A673 (cell line): ENCODE measurements around the gene NFATC1.

ENCODE experiments used
- EZH2 ChIP-seq: fragments of 200-600 bp; sonication (generic); IDR thresholded peaks from 2 replicates; pipeline ENCODE4 v1.6.1; 2017; ENCODE audit warnings: borderline replicate concordance, low read depth, mild to moderate bottlenecking, mixed read lengths, antibody characterized with exemption, low read length; ENCODE audit not compliant: poor library complexity, severe bottlenecking
- TF ChIP-seq, protein P1 (sequence below): fragments of 300-800, 200-600 bp; sonication (generic); conservative IDR thresholded peaks from 2 replicates; pipeline ENCODE4 v1.5.1; 2017; ENCODE audit warnings: low read depth, mild to moderate bottlenecking, antibody characterized with exemption, low read length, moderate library complexity, mixed read lengths

DNA sequence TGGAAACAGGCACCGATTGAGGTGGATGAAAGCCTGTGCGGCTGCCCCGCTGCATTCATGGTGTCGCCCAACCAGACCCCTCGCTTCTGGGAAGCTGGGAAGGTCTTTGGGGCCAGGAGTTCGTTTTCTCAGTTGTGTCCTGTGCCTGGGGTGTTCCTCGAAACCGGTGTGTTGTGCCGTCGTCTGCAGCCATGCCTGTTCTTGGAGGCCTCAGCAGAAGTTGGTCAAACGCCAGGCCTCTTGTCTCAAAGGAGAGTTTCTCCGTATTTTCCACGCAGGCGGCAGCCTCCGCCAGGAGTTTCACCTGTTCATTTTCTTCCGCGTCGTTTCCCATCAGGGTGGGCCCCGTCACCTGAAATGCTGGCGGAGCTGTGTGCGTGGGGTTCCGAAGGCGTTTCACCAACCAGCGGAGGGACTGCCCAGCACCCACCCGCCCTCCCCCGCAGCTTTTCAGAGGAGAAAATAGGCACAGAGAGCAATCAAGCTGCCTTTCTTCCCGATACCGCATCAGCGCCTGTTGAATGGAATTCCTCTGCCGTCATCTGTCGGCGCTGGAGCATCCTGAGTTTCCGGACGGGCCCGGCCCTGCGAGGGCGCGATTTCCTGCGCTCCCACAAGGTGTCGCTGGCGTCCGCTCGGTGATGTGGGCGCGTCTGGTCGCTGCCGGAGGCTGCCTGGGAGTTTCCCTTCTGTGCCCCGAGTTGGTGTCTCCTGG is 17.0 kb upstream of the NFATC1 start:
- no peak for TF ChIP-seq EZH2
- TF ChIP-seq, protein P1, sequence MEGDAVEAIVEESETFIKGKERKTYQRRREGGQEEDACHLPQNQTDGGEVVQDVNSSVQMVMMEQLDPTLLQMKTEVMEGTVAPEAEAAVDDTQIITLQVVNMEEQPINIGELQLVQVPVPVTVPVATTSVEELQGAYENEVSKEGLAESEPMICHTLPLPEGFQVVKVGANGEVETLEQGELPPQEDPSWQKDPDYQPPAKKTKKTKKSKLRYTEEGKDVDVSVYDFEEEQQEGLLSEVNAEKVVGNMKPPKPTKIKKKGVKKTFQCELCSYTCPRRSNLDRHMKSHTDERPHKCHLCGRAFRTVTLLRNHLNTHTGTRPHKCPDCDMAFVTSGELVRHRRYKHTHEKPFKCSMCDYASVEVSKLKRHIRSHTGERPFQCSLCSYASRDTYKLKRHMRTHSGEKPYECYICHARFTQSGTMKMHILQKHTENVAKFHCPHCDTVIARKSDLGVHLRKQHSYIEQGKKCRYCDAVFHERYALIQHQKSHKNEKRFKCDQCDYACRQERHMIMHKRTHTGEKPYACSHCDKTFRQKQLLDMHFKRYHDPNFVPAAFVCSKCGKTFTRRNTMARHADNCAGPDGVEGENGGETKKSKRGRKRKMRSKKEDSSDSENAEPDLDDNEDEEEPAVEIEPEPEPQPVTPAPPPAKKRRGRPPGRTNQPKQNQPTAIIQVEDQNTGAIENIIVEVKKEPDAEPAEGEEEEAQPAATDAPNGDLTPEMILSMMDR = peak; percentile 97
